ENCODE data around the gene TEX51. TPM values are rescaled to one million over a fixed set of nuclear protein-coding genes. Genes with fewer than 3 reads are reported as not detected.

The TEX51 gene
- total RNA-seq, 2 donors from 2014 or later, result 1.3 TPM; not detected in 1

DNA sequence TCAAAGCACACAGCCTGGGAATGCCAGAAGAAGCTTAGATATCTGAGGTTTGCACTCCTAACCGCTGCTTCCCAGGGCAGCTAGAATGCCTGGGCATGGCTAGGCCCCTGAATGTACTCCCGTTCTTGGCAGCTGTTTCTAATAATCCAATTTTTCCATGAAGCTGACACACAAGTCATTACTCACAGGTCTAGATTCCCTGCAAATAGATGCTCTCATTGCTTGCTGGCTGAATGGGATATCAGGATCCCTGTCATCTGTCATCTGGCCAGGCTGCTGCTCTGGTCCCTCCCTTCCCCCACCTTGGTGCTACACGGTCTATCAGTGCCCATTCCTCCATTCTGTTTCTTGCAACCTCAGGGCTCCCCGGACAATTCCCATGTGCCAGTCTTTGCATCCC is 40.7 kb upstream of the TEX51 start:
- TF ChIP-seq, protein P1, sequence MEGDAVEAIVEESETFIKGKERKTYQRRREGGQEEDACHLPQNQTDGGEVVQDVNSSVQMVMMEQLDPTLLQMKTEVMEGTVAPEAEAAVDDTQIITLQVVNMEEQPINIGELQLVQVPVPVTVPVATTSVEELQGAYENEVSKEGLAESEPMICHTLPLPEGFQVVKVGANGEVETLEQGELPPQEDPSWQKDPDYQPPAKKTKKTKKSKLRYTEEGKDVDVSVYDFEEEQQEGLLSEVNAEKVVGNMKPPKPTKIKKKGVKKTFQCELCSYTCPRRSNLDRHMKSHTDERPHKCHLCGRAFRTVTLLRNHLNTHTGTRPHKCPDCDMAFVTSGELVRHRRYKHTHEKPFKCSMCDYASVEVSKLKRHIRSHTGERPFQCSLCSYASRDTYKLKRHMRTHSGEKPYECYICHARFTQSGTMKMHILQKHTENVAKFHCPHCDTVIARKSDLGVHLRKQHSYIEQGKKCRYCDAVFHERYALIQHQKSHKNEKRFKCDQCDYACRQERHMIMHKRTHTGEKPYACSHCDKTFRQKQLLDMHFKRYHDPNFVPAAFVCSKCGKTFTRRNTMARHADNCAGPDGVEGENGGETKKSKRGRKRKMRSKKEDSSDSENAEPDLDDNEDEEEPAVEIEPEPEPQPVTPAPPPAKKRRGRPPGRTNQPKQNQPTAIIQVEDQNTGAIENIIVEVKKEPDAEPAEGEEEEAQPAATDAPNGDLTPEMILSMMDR (IDR thresholded peaks at IDR 0.05), result no peak
- TF ChIP-seq POLR2A (IDR thresholded peaks at IDR 0.05) (no peak), POLR2AphosphoS5 (IDR thresholded peaks at IDR 0.05) (no peak)
- intact Hi-C loops (cut with DNase I), result no loop called here
- no peaks in the 10 kb centered on the region for H3K36me3 ChIP-seq
- H3K4me1 ChIP-seq (replicated peaks), result no peaks in the 10 kb centered on the region
- H3K9me3 ChIP-seq, result no peaks in the 10 kb centered on the region
- 79% methylated on average over 4 of the region's 4 CpGs for WGBS
- H3K27me3 ChIP-seq (replicated peaks; ENCODE audit: insufficient read depth), result no peaks in the 10 kb centered on the region
- H3K4me3 ChIP-seq, result no peak overlapping the region
- H3K27ac ChIP-seq, result no peak overlapping the region
- DNase-seq (ENCODE audit: low spot score), result no peak

DNA sequence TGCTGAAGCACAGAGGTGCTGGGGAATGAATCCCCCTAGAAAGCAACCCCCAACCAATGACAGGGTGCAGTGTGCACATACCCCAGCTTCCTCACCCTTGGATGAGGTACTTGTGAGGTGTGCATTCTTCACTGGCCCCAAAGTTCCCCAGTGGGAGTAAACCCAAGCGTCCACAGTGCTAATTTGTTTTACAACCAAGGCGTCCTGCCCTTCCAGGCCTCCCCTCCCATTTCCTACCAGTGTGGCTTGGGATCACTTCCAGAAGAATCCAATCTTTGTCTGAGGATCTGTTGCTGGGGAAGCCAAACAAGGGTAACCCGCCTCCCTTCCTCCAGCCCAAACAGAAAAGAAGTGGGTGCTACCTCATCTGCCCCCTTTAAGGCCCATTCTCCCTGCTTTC is 40.3 kb upstream of the TEX51 start:
- H3K9me3 ChIP-seq, result no peaks in the 10 kb centered on the region
- no peak overlapping the region for H3K4me3 ChIP-seq
- intact Hi-C loops (cut with DNase I), result no loop called here
- H3K4me1 ChIP-seq (replicated peaks), result no peaks in the 10 kb centered on the region
- WGBS, result 36% methylated on average over 3 of the region's 3 CpGs
- H3K27ac ChIP-seq, result no peak overlapping the region
- no peak for TF ChIP-seq POLR2A (IDR thresholded peaks at IDR 0.05)
- H3K27me3 ChIP-seq (replicated peaks; ENCODE audit: insufficient read depth), result no peaks in the 10 kb centered on the region
- DNase-seq (ENCODE audit: low spot score), result no peak
- H3K36me3 ChIP-seq, result no peaks in the 10 kb centered on the region

DNA sequence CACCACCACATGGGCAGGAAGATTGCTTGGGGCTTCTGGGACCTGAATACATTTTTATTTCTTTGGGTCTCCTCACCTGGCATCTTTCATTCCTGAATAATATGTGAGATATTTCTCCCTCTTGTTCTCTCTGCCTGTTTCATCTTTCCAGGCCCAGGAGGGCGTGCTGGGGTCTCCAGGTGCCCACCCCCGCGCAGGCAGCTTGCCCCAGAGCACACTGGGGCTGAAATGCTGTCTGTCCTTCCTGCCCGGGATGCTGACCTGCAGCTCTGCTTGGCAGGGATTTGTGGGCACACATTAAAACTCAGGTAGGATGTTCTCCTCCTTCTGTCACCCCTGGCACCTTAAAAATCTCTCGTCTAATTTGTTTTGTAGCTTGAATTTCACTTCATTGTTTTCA is 39.7 kb upstream of the TEX51 start:
- H3K27ac ChIP-seq, result no peak overlapping the region
- no peak for DNase-seq (ENCODE audit: low spot score)
- H3K4me1 ChIP-seq (replicated peaks), result no peaks in the 10 kb centered on the region
- no peaks in the 10 kb centered on the region for H3K9me3 ChIP-seq
- H3K4me3 ChIP-seq, result no peak overlapping the region
- WGBS, result 62% methylated on average over 5 of the region's 5 CpGs
- no peaks in the 10 kb centered on the region for H3K27me3 ChIP-seq (replicated peaks; ENCODE audit: insufficient read depth)
- H3K36me3 ChIP-seq, result no peaks in the 10 kb centered on the region
- intact Hi-C loops (cut with DNase I), result no loop called here
- TF ChIP-seq POLR2AphosphoS5 (IDR thresholded peaks at IDR 0.05), result no peak
- no peak for TF ChIP-seq POLR2A (IDR thresholded peaks at IDR 0.05)
- TF ChIP-seq, protein P1 (IDR thresholded peaks at IDR 0.05), result no peak

DNA sequence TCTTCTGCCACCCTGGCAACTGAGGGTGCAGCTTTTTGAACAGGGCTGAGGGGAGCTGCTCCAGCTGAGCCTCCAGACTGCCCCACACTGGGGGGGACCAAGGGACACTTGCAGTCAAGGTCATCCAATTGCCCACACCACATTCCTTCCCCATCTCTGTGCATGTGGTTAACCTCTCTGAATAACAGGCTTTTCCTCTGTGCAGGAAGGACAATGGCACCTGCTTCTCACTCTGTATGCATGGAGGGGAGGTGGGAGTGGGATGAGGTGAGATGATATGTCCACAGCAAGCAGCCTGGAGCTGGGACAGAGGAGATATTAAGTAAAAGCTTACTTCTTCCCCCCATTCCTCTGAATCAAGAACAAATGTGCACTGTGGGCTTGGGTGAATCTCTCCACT is 39.1 kb upstream of the TEX51 start:
- H3K27me3 ChIP-seq (replicated peaks; ENCODE audit: insufficient read depth), result no peaks in the 10 kb centered on the region
- H3K36me3 ChIP-seq, result no peaks in the 10 kb centered on the region
- H3K4me3 ChIP-seq, result no peak overlapping the region
- DNase-seq (ENCODE audit: low spot score), result no peak
- H3K27ac ChIP-seq, result no peak overlapping the region
- TF ChIP-seq POLR2AphosphoS5 (IDR thresholded peaks at IDR 0.05) (no peak), POLR2A (IDR thresholded peaks at IDR 0.05) (no peak)
- TF ChIP-seq, protein P1 (IDR thresholded peaks at IDR 0.05), result no peak
- intact Hi-C loops (cut with DNase I), result no loop called here
- no peaks in the 10 kb centered on the region for H3K9me3 ChIP-seq
- H3K4me1 ChIP-seq (replicated peaks), result no peaks in the 10 kb centered on the region

DNA sequence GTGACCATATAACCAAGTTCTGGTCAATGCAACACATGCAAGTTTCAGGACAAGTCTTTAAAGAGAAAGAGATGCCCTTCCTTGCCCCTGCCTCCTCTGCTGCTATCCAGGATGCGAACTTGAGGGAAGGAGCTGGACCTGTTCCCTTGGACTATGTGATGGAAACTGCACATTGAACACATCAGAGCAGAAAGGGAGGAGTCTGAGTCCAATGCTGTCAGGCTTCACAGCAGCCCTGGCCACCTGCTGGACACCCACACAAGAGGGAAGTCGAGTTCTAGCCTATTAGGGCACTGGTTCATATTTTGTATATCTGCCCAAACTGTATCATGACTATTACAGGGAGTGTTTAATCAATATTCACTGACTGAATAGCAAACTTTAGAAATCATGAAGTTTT is 38.3 kb upstream of the TEX51 start:
- Histone ChIP-seq H3K27me3 (replicated peaks; ENCODE audit: insufficient read depth) (no peaks in the 10 kb centered on the region), H3K9me3 (no peaks in the 10 kb centered on the region), H3K27ac (no peak overlapping the region), H3K4me3 (no peak overlapping the region), H3K36me3 (no peaks in the 10 kb centered on the region), H3K4me1 (replicated peaks) (no peaks in the 10 kb centered on the region)
- DNase-seq (ENCODE audit: low spot score), result no peak
- 69% methylated on average over 2 of the region's 2 CpGs for WGBS
- intact Hi-C loops (cut with DNase I), result no loop called here
- TF ChIP-seq POLR2A (IDR thresholded peaks at IDR 0.05) (no peak), POLR2AphosphoS5 (IDR thresholded peaks at IDR 0.05) (no peak)
- TF ChIP-seq, protein P1 (IDR thresholded peaks at IDR 0.05), result no peak

All from prostate gland (tissue), 2 donors.